DLD1 (cell line): ENCODE results near the gene TCAIM.

Experiments
- in situ Hi-C: cut with HindIII; loops from 2 replicates; pipeline ENCODE4 v1.10.0; 2017; ENCODE audit warnings: low sequenced_read_pairs

The TCAIM gene

GRCh38 chr3:44338010-44338827 is at the start of gene TCAIM:
Gene TCAIM (plus strand): TSS chr3:44338766. CDS start chr3:44354783, 16,017 bp downstream.
- in situ Hi-C loops, result no loop called here

DNA sequence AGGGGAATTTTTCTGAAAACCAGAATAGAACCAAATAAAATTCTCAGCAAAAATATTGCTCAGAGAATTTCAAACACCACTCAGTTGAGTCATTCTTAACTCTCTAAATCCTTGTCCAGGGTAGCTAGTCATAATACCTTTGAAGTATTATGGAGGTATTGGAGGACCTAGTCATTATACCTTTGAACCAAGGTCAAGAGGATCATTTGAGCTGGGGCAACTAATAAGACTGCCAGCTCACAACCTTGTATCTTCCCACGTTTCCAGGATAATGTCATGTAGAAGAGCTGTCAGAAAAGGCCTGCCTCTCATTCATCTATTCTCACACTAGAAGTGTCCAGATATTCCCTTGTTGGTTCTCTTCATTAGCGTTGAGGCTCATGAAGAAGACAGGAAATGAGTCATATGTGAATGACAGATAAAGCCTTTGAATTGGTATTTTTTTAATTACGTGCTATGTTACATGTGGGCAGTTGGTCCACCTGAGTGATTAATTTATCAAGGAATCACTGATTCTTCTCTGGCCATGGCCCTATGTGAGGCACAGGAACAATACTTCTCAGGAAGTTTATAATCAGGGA is 48.6 kb upstream of the TCAIM start:
- in situ Hi-C loops, result no loop called here

DNA sequence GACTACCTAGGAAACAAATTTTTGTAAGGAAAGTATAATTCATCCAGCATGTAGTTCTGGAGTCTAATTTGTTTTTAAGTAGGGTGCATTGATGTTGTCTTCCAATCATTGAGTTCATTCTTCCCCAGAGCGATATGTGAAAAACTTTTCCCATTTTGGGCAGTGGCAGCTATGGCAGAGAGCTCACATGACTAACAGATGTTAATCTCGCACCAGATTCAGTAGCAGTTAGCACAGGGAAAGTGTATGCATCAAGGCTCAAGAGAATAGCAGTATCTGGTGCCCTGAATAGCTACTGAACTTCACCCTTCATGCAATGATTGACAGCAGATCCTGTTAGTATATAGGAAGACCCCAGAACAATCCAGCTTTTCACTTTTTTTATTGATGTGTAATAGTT is 46.3 kb upstream of the TCAIM start:
- in situ Hi-C loops, result no loop called here

DNA sequence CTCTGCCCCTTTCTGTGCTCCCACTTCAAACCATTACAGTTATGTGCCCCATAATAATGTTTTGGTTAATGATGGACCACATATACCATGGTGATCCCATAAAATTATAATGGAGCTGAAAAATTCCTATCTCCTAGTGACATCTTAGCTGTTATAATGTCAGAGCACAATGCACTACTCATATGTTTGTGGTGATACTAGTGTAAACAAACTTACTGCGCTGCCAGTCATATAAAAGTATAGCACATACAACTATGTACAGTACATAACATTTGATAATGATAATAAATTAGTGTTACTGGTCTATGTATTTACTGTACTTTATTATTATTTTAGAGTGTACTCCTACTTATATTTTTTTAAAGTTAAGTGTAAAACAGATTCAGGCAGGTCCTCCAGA is 45.6 kb upstream of the TCAIM start:
- in situ Hi-C loops, result no loop called here

- in situ Hi-C loops, result no loop called here
These were observed 41.3 kb upstream of the TCAIM start for GRCh38 chr3:44297255-44297654.

DNA sequence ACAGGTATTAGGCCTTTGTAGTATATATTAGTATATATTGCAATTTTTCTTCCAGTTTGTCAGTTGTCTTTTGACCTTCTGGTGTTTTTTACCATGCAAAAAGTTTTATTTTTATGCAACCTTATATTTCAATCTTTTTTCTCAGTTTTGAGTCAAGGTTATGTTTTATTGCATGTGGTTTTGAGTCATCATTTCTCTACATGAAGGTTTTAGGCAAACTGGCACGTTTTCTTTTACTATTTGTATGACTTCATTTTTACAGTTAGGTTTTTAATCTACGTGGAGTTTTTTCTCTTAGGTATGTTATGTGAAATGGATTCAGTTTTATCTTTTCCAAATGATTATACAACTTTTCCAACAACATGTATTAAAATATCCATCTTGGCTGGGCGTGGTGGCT is 36.8 kb upstream of the TCAIM start:
- in situ Hi-C loops, result no loop called here

DNA sequence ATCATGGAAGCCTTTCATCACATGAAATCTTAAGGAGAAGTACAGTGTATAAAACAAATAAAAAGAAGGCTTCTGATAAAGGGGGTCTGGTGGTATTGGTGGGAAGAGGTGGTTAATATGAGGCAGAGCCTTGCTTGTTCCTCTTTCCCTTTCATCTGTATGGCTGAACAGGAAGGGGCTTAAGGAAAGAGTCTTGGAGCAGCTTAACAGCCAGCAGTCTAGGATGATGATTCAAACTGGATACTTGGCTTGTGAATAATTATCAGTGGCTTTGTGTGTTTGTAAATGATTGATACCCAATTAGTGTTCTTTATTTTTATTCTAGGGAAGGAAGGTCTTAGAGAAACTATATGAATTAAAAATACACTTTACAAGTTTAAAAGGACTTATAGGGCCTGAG is 29.1 kb upstream of the TCAIM start:
- in situ Hi-C loops, result no loop called here

DNA sequence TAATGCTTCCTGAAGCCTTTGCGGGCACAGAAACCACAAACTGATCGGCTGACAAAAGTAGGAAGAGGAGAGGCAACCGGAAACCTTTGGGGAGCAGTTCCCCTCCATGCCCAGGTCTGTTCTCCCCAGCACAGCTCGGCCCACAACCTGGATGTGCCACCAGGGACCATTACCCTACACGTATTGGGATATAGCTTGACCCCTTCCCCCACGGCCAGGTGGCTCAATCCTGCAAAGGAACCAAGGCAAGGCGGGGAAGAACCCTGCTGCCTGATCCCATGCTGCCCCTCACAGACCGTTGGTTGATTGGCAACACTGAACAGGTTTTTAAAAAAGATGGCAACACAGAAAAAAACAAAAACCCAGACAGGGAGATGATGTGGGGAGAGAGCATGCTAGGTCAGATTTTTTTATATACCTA is 19.7 kb upstream of the TCAIM start:
- in situ Hi-C loops, result no loop called here

- in situ Hi-C loops, result no loop called here
These were observed 17.2 kb upstream of the TCAIM start for GRCh38 chr3:44321335-44321734.

DNA sequence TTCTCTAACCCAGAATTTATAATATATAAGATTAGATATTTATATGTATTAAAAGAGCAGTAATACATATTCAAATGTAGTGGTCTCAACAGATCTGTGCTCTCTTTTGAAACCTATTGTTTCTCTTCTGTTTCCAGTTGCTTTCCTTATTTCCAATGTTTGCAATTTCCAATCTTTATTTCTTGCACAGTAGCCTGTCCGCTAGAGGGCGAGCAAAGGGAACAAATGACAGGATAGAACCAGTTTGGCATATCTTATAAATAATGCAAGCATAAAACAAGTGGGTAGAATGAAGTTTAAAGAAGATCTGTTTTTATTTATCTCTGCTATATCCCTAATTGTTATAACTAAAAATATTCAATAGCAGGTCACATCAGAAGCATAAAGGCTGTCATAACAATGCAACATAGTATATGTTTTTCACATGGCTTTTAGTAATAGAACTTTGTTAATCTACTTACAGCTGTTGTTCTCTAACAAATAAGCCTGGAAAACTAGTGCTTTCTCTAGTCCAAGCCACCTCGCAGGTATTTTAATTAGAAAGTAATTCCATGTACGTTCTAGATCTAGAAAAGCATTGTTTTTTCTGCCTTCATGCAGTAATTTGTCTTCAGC is 15.1 kb upstream of the TCAIM start:
- in situ Hi-C loops, result no loop called here

GRCh38 chr3:44324584-44324983 is 14.0 kb upstream of the TCAIM start:
- in situ Hi-C loops, result no loop called here

DNA sequence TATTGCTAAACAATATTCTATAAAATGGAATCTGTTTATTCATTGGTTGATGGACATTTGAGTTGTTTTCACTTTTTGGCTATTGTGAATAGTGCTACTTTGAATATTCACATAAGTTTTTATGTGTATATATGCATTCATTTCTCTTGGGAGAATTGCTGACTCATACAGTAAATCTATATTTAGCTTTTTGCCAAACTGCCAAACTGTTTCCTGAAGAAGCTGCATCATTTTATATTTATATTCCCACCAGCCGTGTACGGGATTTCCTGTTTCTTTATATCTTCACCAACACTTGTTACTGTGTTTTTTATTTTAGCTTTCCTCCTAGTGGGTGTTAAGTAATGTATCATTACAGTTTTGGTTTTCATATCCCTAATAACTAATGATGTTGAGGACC is 12.5 kb upstream of the TCAIM start:
- in situ Hi-C loops, result no loop called here

DNA sequence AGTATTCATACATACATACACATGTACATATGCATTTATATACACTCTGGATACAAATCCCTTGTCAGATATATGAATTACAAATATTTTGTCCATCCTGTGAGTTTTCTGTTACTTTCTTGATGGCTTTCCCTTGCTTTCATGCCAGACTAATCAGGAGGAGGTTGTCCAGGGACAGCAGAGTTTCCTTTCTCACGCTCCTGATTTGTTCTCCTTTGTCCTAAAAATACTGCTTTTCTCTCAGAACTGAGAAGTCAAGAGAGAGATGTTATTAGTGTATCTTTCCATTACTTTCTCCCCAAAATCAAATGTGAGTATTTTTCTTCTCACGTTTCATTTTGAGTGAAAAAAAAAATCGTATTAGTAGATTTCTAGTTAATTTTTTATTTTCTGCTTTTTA is 12.1 kb upstream of the TCAIM start:
- in situ Hi-C loops, result no loop called here

GRCh38 chr3:44329946-44330345 is 8.6 kb upstream of the TCAIM start:
- in situ Hi-C loops, result no loop called here

- in situ Hi-C loops, result no loop called here
These were observed 8.1 kb upstream of the TCAIM start for GRCh38 chr3:44330444-44330843.

DNA sequence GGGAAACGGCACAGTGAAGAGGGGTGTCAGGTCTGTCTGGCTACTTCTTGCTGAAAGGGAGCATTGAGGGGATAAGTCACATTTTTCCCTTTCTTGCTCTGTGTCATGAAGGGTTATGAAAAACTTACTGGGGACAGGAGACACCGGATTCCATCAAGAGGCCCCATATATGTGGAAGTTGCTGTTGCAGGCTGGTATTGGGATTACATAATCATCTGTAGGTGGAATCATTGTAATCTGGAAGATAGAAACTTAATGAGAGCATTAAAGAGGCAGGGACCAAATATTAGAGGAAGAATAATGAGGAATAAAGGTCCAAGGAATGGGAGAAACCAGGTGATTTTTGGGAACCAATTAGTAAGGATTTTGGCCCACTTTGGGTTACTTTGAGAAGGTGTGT is 4.2 kb upstream of the TCAIM start:
- in situ Hi-C loops, result no loop called here

- in situ Hi-C loops, result no loop called here
These were observed 1.2 kb upstream of the TCAIM start for GRCh38 chr3:44337248-44337785.

DNA sequence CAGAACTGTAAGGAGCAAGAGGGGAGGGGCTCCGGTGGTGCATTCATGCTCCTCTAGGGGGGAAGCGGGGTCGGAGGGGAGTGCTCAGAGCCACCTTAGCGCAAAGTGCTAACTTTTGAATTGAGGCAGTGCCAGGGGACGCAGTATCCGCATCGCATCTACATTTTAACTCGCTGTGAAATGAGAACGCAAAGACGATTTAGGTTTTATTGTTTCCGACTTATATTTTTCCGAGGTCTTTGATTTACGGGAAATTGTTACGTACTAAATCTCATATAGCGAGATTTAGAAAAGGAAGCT is 212 bp downstream of the TCAIM start:
- in situ Hi-C loops, result no loop called here

GRCh38 chr3:44339181-44340057 is 853 bp downstream of the TCAIM start:
- in situ Hi-C loops, result no loop called here

DNA sequence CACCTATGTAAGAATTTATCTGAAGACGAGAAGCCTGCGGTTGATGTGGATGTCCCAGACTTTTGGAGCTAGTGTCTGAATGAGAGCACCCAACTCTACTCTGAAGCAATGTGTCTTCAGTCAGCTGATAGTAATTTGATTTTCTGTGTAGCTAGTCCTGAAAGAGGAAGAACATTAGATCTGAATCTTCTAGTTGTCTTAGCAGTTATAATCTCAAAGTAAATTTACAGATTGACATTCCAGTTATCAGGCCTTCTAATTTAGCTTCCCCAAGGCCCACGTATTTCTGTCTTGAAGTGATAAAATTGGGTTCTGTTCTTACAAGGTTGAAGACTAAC is 1.5 kb downstream of the TCAIM start:
- in situ Hi-C loops, result no loop called here

- in situ Hi-C loops, result no loop called here
These were observed 3.7 kb downstream of the TCAIM start for GRCh38 chr3:44342176-44342790.
